ENCODE data around the gene GARS1.
A peak's percentile ranks its signal among the peaks of the same experiment; 100 is the strongest.

Gene GARS1

DNA sequence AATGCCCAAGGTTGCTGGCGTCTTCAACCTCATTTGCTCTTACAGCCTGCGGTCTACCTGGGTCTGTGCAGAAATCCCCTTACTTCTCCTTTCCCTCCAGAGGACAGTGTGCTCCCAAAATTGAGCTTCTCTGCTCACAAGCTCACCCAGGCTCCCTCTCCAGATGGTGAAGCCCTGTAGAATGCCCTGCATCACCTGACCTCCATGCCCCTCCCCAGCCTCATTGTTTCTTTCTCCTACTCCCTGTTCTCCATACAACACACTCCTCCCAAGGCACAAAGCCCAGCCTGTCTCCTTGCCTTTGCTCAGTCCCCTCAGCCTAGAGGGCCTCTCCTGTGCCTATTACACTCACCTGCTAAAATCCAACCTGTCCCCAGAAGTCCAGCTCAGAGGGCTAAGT, 84.1 kb downstream of the GARS1 start:
- DNase-seq: no peak

DNA sequence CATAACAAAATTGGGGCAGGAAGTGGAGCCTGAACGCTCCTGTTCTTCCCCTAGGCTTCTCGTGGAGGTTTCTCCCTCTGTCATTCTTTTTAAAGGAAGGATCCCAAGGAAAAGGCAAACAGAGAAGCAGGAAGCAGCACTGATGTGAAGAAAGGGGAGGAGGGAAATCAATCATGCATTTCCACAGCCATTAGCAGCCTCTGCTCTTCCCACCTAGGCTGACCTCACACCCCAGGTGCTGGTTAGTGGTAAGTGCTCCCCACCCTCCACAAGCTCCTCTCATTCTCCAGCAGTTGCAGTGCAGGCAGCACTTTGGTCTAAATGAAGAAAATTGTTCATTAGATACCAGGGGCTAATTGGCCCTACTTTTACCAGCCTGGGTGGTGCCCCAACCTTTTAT, 85.0 kb downstream of the GARS1 start:
- DNase-seq: no peak

DNA sequence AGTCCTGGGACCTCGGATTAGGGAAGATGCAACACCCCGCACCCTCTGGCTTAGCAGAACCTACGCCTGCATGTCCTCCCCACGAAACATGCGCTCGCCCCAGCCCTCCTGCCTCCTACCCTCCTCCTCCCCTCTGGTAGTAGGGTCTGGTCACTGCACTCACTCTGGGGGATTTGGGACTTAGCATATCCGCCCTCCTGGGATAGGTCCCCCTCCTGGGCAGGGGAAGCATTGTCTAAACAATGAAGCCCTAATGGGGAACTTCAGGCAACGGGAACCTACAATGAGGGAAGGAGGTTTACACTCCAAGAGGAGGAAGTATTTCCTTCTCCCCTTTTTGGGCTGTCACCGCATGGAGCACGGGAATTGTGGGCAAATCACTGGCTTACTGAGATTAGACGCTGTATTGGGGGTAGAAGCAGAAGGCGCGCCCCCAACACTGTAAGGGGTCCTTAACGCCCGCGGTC, 86.7 kb downstream of the GARS1 start:
- DNase-seq: no peak

DNA sequence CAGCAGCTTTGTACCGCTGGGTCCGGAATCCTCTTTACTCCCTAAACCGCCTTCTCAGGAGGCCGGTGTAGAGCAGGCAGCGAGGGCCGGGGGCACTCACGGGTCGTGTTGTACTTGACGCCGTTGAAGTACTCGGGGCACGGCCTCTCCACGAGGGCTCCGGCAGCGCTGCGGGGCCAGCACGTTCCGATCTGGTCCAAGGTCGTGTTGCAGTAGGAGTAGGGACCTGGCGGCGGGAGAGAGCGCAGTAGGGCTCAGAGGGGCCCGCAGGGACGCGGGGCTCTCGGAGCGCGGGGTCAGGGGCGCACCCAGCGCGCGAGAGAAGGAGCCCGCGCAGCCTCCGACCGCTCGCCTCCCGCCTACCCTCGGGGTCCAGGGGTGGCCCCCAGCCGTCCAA, 87.1 kb downstream of the GARS1 start:
- no peak for DNase-seq

DNA sequence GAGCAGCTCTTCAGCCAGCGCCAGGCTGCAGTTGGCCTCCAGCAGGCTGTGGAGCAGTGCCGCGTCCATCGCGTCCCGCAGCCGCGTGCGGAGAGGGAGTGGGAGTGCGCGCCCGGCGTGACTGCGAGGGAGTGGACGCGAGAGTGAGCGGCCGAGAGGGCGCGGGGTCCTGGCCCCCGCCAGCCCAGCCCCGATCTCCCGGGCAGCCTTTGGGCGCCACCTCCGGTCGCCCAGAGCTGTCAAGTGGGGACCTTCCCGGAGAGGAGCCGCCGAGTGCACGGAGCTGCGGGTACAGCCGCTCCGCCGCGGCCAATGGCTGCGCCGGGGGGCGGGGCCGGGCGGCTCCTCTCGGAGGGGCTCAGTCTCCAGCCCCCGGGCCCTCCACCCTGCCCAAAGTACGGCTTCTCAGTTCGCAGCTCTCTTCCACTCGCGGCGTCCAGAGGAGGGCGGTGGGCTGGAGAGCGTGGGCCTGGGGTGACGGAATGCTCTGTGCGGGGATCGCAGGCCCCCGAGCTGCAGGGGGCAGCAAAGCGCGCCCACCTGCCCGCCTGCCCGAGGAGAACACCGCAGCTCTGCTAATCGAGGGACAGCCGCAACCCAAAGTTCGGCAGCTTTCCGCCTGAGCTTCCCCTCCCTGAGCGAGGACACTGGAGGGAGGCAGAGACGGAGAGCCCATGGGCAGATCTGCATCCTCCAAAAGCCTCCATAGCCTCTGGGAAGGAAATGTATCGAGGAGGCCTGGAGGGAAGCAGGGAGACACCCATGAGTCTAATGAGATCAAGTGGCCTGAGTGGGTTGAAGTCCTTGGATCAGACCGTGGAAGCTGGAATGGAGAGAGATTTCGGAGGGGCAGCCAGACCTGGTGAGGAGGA, 87.8 kb downstream of the GARS1 start, which contains the start of gene CRHR2:
Gene CRHR2, minus strand, starts transcription at position 245 of the 872 bp plus-strand sequence. Its CDS starts 176 bp downstream, at position 69.
- peak in 2 of 56 donors; percentile 15 to 31 for DNase-seq

DNA sequence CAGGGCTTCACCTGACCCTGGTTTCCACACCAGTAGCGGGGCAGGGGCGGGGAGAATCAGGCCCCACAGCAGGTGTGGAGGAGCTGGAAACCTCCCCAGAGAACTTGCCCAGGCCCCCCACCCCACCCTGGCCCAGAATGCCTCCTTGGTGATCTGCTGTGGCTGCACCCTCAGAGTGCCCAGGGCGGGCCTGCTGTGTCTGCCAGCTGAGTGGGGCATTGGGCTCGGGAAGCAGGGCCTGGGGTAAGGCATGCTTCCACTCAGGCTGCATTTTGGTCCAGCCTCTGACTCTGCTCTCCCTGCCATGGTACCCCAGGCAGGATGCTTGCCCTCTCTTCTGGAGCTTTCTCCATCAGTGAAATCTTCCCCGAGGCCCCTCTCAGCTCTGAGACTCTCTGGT, 88.6 kb downstream of the GARS1 start:
- DNase-seq: no peak

Data from nucleus accumbens (tissue), 56 donors.